ENCODE results near the gene MAD2L2. TPM values are rescaled to one million over a fixed set of nuclear protein-coding genes. Genes with fewer than 3 reads are reported as not detected.
A peak's percentile ranks its signal among the peaks of the same experiment; 100 is the strongest.

Gene MAD2L2
- total RNA-seq, 1 donor from 2014 or later, result 22.0 TPM

DNA sequence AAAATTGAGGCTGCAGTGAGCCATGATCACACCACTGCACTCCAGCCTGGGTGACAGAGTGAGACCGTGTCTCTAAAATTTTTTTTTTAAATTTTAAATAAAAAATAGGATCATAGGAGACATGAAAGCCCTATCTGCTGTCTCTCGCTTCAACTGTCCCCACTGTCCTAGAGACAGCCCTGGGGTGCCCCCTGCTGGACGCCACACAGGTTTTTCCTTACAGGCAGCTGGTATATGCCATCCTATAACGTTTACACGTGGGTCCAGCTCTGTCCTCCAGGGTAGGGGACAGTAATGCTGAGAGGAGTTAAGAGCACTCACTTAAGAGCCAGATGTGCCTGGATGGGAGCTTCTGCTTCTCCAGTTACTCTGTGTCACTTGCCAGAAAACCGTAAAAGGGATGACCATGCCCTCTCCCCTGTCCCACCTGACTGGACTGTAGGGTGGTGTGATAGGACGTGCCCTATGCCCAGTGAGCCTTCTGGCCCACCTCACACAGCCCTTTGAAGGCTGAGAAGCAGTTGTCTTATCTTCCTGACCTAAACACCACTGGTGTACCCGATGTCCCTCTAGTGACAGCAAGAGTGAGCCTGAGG is 35.2 kb downstream of the MAD2L2 start:
- DNase-seq (ENCODE audit: low spot score), result peak; percentile 91
- ATAC-seq, result peak; percentile 43
- intact Hi-C loops (cut with DNase I), result no loop called here

GRCh38 chr1:11645270-11645669 is 35.7 kb downstream of the MAD2L2 start:
- ATAC-seq (no peak), DNase-seq (ENCODE audit: low spot score) (no peak)
- intact Hi-C loops (cut with DNase I), result no loop called here

DNA sequence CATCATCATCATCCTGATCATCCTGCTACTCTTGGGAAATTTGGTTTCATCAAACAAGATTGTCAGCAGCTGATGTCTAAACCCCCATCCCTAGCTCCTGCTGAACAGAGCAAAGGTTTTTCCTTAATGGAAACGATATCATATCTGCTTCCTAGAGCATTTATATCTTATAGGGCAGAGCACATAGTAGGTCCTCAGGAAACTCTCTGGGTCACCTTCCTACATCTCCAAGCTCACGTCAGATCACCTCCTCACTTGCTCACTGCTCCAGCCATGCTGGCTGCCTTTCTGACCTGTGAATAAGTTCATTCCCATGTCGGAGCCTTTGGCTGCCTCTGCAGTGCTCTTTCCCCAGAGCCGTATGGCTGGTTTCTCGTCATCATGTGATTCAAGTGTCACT is 37.2 kb downstream of the MAD2L2 start:
- intact Hi-C loops (cut with DNase I), result loop anchor here (5.0 kb wide), 1 partner anchor 606 kb away; no protein-coding TSS in a partner anchor
- DNase-seq (ENCODE audit: low spot score) (no peak), ATAC-seq (no peak)

GRCh38 chr1:11642418-11643017 is 38.4 kb downstream of the MAD2L2 start:
- ATAC-seq, result peak; percentile 83
- DNase-seq (ENCODE audit: low spot score), result peak; percentile 80
- intact Hi-C loops (cut with DNase I), result loop anchor here (5.0 kb wide), 1 partner anchor 605 kb away; no protein-coding TSS in a partner anchor

DNA sequence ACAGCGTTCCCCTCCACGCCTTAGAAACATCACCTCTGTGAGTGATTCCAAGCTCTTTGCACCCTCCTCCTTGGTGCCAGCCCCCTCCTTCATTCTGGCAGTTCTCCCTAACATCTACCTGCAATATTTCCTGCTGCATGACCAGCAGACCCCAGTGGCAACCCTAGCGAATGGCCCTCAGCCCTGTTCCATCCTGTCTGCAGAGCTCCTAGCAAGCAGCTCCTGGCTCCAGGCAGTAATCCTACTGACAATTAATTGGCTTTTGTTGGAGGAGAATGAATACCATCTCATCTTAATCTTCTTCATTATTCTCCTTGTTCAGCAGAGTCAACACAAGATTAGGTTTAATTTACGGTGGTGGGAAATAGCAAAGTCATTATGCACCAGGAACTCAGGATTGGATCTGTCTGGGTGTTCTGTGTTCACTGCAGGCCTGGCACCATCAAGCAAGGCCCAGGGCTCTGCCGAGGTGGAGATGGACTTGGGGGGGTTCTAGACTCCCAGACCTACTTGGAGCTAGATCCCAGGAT is 39.1 kb downstream of the MAD2L2 start:
- ATAC-seq, result no peak
- intact Hi-C loops (cut with DNase I), result loop anchor here (5.0 kb wide), 1 partner anchor 605 kb away; no protein-coding TSS in a partner anchor
- no peak for DNase-seq (ENCODE audit: low spot score)

DNA sequence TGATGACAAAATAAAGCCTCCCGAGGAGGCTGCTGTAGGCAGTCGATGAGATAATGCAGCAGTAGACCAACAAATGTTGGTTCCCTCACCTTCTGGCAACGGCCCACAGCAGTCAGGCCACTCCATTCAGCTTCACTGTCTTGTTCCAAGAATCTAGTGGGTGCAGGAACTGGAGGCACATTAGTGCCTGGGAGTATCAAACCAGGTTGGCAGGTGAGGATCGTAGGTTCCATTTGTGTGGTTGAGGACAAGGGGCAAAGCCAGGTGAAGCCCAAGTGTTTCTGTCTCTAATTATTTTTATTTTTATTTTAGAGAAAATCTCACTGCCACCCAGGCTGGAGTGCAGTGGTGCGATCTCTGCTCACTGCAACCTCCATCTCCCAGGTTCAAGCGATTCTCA is 40.0 kb downstream of the MAD2L2 start:
- ATAC-seq, result no peak
- no peak for DNase-seq (ENCODE audit: low spot score)
- intact Hi-C loops (cut with DNase I), result loop anchor here (5.0 kb wide), 1 partner anchor 604 kb away; no protein-coding TSS in a partner anchor

- DNase-seq (ENCODE audit: low spot score) (no peak), ATAC-seq (no peak)
- intact Hi-C loops (cut with DNase I), result loop anchor here (5.0 kb wide), 1 partner anchor 603 kb away; no protein-coding TSS in a partner anchor
Observed at GRCh38 chr1:11640101-11640500, 40.8 kb downstream of the MAD2L2 start.

DNA sequence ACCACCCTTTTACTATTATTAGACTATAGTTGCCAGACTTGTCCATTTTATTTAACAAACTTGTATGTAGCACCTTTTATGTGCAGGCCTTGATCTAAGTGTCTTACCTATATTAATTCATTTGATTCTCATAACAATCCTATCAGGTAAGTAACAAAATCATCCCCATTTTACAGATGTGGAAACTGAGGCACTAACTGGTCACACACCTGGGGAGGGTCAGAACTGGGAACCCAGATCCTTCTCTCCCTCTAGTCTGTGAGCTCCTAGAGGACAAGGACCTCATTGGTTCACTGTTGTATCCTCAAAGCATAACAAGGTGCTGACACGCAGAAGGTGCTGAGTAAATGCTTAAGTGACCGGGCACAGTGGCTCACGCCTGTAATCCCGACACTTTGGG is 41.6 kb downstream of the MAD2L2 start:
- intact Hi-C loops (cut with DNase I), result loop anchor here (10.0 kb wide), 1 partner anchor 385 kb away; no protein-coding TSS in a partner anchor
- no peak for DNase-seq (ENCODE audit: low spot score)
- no peak for ATAC-seq

DNA sequence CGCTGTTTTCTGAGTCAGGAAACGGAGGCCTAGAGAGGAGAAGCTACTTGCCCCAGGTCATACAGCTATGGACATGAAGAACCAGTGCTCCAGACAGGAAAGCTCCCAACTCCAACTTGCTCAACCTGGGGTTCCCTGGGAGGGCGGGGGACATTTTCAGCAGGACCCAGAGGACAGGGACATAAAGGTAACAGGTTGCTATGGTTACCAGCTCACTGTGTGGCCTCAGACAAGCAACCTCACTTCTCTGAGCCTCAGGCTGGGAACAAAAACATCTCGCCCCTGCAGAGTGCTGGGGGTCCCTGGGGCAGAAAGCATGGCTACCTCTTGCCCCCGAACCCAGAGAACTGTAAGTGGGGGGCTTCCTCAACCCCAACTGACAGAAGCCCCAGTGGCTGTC is 42.8 kb downstream of the MAD2L2 start:
- ATAC-seq (no peak), DNase-seq (ENCODE audit: low spot score) (no peak)
- intact Hi-C loops (cut with DNase I), result loop anchor here (10.0 kb wide), 1 partner anchor 383 kb away; no protein-coding TSS in a partner anchor

GRCh38 chr1:11634365-11635192 is 46.4 kb downstream of the MAD2L2 start:
- no peak for ATAC-seq
- DNase-seq (ENCODE audit: low spot score), result no peak
- intact Hi-C loops (cut with DNase I), result loop anchor here (10.0 kb wide), 1 partner anchor 380 kb away; no protein-coding TSS in a partner anchor

GRCh38 chr1:11629184-11630016 is 51.5 kb downstream of the MAD2L2 start:
- intact Hi-C loops (cut with DNase I), result loop anchor here (10.0 kb wide), 1 partner anchor 375 kb away; no protein-coding TSS in a partner anchor
- ATAC-seq (no peak), DNase-seq (ENCODE audit: low spot score) (no peak)

- ATAC-seq, result no peak
- no peak for DNase-seq (ENCODE audit: low spot score)
- intact Hi-C loops (cut with DNase I), result no loop called here
Observed at GRCh38 chr1:11628767-11629166, 52.2 kb downstream of the MAD2L2 start.

DNA sequence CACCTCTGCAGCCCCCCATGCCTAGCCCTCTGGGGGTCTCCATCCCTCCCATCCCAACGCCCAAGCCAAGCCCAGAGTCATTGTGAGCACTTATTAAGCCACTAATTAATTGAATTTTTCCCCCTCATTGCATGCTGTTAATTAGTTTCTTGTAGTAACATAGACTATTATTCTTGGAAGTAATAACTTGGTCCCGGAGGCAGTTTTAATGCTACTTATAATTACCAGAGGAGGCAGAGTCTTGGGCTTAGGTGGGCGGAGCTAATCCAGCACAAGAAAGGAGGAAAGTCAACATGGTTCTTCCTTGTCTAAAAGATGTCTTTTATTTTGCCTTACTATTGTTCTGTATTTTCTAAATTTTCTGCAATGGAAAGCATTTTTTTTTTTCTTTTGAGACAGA is 54.4 kb downstream of the MAD2L2 start:
- intact Hi-C loops (cut with DNase I), result no loop called here
- DNase-seq (ENCODE audit: low spot score), result no peak
- ATAC-seq, result no peak

Other genes starting within 250 kb of the MAD2L2 start
- gene DISP3, start 202.0 kb downstream of the MAD2L2 start, total RNA-seq, result 0.18 TPM
- gene FBXO2, start 26.7 kb downstream of the MAD2L2 start, total RNA-seq, result 24.7 TPM
- 37.1 TPM for gene FBXO44, start 26.3 kb downstream of the MAD2L2 start, total RNA-seq
- 6.6 TPM for gene FBXO6, start 16.9 kb downstream of the MAD2L2 start, total RNA-seq
- not detected for gene DRAXIN, start 10.6 kb upstream of the MAD2L2 start, total RNA-seq
- 32.8 TPM for gene AGTRAP, start 55.0 kb upstream of the MAD2L2 start, total RNA-seq
- 4.1 TPM for gene C1orf167, start 81.0 kb upstream of the MAD2L2 start, total RNA-seq
- gene MTHFR, start 124.8 kb upstream of the MAD2L2 start, total RNA-seq, result 78.3 TPM
- 48.4 TPM for gene CLCN6, start 125.0 kb upstream of the MAD2L2 start, total RNA-seq
- gene NPPA, start 166.6 kb upstream of the MAD2L2 start, total RNA-seq, result 0.45 TPM
- not detected for gene NPPB, start 177.8 kb upstream of the MAD2L2 start, total RNA-seq
- 27.0 TPM for gene KIAA2013, start 245.3 kb upstream of the MAD2L2 start, total RNA-seq